ENCODE data around the gene BTBD18.

BTBD18 gene

GRCh38 chr11:57776031-57776521 lies 24.5 kb upstream of the BTBD18 start:
- no peak for ATAC-seq
- DNase-seq = no peak

- ATAC-seq (no peak), DNase-seq (no peak)
These were observed 23.9 kb upstream of the BTBD18 start for GRCh38 chr11:57775491-57775890.

- ATAC-seq (no peak), DNase-seq (no peak)
These were observed 21.5 kb upstream of the BTBD18 start for GRCh38 chr11:57773026-57773598.

GRCh38 chr11:57772562-57772961 lies 20.9 kb upstream of the BTBD18 start:
- ATAC-seq (no peak), DNase-seq (no peak)

- no peak for DNase-seq
- no peak for ATAC-seq
These were observed 19.7 kb upstream of the BTBD18 start for GRCh38 chr11:57771365-57771764.

GRCh38 chr11:57770793-57771192 lies 19.2 kb upstream of the BTBD18 start:
- ATAC-seq (no peak), DNase-seq (no peak)

- ATAC-seq (no peak), DNase-seq (no peak)
These were observed 13.4 kb upstream of the BTBD18 start for GRCh38 chr11:57764972-57765371.

- ATAC-seq (no peak), DNase-seq (no peak)
These were observed 12.9 kb upstream of the BTBD18 start for GRCh38 chr11:57764566-57764965.

- no peak for ATAC-seq
- DNase-seq = no peak
These were observed 12.4 kb upstream of the BTBD18 start for GRCh38 chr11:57764021-57764420.

GRCh38 chr11:57763568-57763967 lies 11.9 kb upstream of the BTBD18 start:
- ATAC-seq (no peak), DNase-seq (no peak)

GRCh38 chr11:57762235-57762861 lies 10.7 kb upstream of the BTBD18 start:
- DNase-seq (no peak), ATAC-seq (no peak)

GRCh38 chr11:57761301-57762234 lies 9.9 kb upstream of the BTBD18 start, which contains the start of gene CTNND1:
Gene CTNND1 (plus strand): TSS chr11:57761802. CDS start chr11:57791479, 29,677 bp downstream.
- ATAC-seq (peak; percentile 68), DNase-seq (peak; percentile 25)

- no peak for ATAC-seq
These were observed 6.6 kb upstream of the BTBD18 start for GRCh38 chr11:57758174-57758573.

GRCh38 chr11:57752954-57753353 lies 1.3 kb upstream of the BTBD18 start:
- no peak for DNase-seq
- ATAC-seq = no peak

More at GRCh38 chr11:57758174-57758573, 6.6 kb upstream of the BTBD18 start:
- no peak for DNase-seq

GRCh38 chr11:57751176-57751575 lies 443 bp downstream of the BTBD18 start:
- ATAC-seq (no peak), DNase-seq (no peak)

- ATAC-seq = peak; percentile 22
- DNase-seq = no peak
These were observed 4.7 kb downstream of the BTBD18 start for GRCh38 chr11:57746920-57747319.

GRCh38 chr11:57745206-57745605 lies 6.4 kb downstream of the BTBD18 start:
- DNase-seq (no peak), ATAC-seq (no peak)

GRCh38 chr11:57744357-57744756 lies 7.3 kb downstream of the BTBD18 start:
- DNase-seq (no peak), ATAC-seq (no peak)

- no peak for DNase-seq
- no peak for ATAC-seq
These were observed 9.5 kb downstream of the BTBD18 start for GRCh38 chr11:57742087-57742452.

GRCh38 chr11:57741132-57742086 lies 10.2 kb downstream of the BTBD18 start, which contains the start of gene SELENOH:
Gene SELENOH (plus strand): TSS chr11:57741491. CDS start chr11:57741596, 105 bp downstream.
- ATAC-seq (peak; percentile 95), DNase-seq (peak; percentile 95)

GRCh38 chr11:57735619-57736298 lies 15.9 kb downstream of the BTBD18 start:
- ATAC-seq (no peak), DNase-seq (no peak)
